Activated gamma-delta T cell treated with Interleukin-2 at 50 U/mL for 16 hours (primary cell): Measurements from ENCODE around the gene BEST4.
"Not testable (repeated sequence)": the region's sequence is repeated elsewhere in the genome, so short reads cannot be mapped to it uniquely, and the experiment has no call there.

Source experiments
- DNase-seq: peaks from one replicate; pipeline ENCODE4 v3.0.0-alpha.2; 2020

Gene BEST4

GRCh38 chr1:44819196-44819607 lies 31.2 kb upstream of the BEST4 start:
- DNase-seq = no peak

- no peak for DNase-seq
Measured at GRCh38 chr1:44817771-44818495, 30.0 kb upstream of the BEST4 start.

DNA sequence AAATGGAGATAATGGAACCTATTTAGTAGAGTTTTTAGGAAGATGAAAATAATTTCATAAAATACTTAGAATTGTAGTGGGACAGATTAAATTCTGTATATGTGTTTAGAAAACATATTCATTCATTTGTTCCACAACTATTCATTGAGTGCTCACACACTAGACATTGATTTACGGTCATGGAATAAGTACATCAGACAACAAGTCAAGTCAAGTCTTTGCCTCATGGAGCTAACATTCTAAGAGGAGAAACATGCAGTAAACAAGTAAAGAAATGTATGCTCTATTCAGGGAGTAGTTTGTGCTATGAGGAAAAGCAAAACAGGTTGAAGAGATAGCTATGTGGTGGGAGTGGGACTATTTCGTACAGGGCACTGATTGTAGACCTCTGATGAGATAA lies 29.3 kb upstream of the BEST4 start:
- no peak for DNase-seq

GRCh38 chr1:44815926-44816325 lies 28.0 kb upstream of the BEST4 start:
- DNase-seq = not testable (repeated sequence)

- DNase-seq = no peak
Measured at GRCh38 chr1:44812822-44813543, 25.0 kb upstream of the BEST4 start.

DNA sequence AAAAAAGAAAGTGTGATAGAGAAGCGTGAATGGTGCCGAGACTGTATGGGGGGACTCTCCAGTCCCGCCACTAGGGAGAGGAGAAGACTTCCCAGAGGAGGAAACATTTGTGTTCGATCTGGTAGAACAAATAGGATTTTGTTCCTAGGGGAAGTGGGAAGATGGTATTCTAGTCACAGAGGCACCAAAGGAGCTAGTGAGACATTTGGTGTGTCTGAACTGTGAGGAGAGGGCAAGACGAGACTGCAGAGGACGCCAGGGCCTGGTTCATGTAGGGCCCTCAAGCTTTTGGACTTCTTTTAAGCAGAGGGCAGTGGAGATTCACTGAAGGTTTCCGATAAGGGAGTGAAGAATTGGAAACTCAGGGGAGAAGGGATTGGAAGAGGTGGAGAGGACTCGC lies 23.3 kb upstream of the BEST4 start:
- DNase-seq = no peak

- DNase-seq = not testable (repeated sequence)
Measured at GRCh38 chr1:44810762-44811105, 22.8 kb upstream of the BEST4 start.

GRCh38 chr1:44810101-44810761 lies 22.3 kb upstream of the BEST4 start:
- DNase-seq = no peak

- DNase-seq = peak; percentile 84
Measured at GRCh38 chr1:44808938-44809917, 21.3 kb upstream of the BEST4 start.

GRCh38 chr1:44808063-44808937 lies 20.3 kb upstream of the BEST4 start, which contains the start of gene BTBD19:
BTBD19 (plus strand) TSS chr1:44808523; CDS start chr1:44808821, 298 bp downstream.
- peak; percentile 45 for DNase-seq

DNA sequence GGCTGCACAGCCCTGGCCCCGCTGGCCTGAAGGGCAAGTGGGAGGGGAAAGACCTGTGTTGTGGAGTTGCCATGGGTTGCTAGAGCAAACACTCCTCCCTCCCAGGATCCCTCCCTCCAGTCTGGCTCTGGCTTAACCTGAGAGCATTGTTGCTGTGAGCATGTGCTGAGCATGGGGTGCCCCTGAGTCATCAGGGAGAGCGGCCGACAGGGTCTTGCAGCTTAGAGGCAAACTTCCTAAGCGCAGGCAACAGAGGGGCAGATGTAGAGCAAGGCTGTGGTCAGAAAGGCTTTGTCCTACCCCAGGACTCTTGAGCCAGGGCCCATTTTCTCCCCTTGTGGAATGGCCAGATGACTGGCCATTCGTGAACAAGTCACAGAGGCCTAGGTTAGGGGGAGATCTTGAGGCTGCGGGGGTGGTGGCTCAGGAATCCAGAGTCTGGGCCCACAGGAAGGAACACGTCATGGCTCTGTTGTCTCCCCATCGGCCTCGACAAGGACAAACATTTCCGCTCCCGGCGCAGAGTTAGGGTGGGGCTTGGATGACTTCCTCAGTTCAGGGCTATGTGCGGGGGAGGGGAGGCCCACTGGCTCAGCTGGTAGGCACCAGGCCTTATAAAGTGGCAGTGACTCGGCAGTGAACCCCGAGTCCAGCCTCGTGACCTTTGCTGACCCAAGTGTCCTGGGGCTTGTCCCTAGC lies 19.5 kb upstream of the BEST4 start:
- peak; percentile 87 for DNase-seq

GRCh38 chr1:44806704-44807363 lies 18.9 kb upstream of the BEST4 start, which contains the start of gene DYNLT4:
DYNLT4 (minus strand) TSS chr1:44807351; CDS start chr1:44806668, 683 bp downstream.
- no peak for DNase-seq

- no peak for DNase-seq
Measured at GRCh38 chr1:44806025-44806703, 18.2 kb upstream of the BEST4 start.

DNA sequence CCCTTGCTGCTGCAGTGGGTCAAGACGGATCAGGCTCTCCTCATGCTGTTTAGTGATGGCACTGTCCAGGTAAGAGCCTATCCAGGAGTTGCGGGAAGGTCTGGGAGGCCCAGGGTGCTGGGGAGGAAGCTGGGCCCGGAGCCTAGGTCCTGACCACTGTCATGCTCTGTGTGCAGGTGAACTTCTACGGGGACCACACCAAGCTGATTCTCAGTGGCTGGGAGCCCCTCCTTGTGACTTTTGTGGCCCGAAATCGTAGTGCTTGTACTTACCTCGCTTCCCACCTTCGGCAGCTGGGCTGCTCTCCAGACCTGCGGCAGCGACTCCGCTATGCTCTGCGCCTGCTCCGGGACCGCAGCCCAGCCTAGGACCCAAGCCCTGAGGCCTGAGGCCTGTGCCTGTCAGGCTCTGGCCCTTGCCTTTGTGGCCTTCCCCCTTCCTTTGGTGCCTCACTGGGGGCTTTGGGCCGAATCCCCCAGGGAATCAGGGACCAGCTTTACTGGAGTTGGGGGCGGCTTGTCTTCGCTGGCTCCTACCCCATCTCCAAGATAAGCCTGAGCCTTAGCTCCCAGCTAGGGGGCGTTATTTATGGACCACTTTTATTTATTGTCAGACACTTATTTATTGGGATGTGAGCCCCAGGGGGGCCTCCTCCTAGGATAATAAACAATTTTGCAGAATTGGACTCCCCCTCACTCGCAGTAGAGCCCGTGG lies 17.5 kb upstream of the BEST4 start:
- DNase-seq = no peak

GRCh38 chr1:44803312-44804095 lies 15.5 kb upstream of the BEST4 start:
- no peak for DNase-seq

DNA sequence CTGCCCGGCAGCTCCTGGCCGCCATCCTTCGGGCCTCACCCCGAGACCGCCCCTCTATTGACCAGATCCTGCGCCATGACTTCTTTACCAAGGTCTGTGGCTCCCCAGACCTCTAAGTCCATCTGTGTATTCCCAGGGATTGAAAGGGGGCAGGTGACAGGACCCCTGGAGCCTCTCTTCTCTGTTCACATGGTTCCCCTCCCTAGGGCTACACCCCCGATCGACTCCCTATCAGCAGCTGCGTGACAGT lies 15.0 kb upstream of the BEST4 start:
- no peak for DNase-seq

DNA sequence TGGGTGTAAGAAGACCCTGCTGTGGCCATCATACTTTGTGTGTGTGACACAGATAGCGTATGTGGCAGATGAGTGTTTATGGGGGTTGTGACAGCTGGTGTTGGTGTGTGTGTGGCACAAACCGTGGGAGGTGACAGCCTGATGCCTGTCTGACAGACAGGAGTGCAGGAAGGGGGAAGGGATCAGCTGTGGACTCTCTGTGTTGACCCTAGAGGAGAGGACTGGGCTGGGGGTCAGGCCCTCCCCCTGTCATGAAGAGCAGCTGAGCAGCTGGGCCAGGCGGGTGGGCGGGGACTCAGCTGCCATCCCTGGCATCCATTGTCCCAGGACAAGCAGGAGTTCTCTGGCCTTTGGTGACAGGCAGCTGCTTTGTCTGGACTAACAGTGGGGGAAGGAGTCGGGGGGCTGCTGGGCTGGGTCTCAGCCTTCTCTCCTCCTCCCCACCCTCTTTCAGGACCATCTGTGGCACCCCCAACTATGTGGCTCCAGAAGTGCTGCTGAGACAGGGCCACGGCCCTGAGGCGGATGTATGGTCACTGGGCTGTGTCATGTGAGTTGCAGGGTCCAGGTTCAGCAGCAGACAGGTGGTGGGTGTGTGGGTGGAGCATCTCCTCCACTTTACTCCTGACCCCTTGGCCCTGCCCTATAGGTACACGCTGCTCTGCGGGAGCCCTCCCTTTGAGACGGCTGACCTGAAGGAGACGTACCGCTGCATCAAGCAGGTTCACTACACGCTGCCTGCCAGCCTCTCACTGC lies 14.5 kb upstream of the BEST4 start:
- DNase-seq = no peak
